IPS DF 19.7 (cell line): ENCODE results near the gene C1QTNF8.

Experiments
- DNase-seq: peaks from one replicate; pipeline ENCODE4 v3.0.0-alpha.2; 2013; ENCODE audit warnings: low read depth, low spot score

The C1QTNF8 gene

DNA sequence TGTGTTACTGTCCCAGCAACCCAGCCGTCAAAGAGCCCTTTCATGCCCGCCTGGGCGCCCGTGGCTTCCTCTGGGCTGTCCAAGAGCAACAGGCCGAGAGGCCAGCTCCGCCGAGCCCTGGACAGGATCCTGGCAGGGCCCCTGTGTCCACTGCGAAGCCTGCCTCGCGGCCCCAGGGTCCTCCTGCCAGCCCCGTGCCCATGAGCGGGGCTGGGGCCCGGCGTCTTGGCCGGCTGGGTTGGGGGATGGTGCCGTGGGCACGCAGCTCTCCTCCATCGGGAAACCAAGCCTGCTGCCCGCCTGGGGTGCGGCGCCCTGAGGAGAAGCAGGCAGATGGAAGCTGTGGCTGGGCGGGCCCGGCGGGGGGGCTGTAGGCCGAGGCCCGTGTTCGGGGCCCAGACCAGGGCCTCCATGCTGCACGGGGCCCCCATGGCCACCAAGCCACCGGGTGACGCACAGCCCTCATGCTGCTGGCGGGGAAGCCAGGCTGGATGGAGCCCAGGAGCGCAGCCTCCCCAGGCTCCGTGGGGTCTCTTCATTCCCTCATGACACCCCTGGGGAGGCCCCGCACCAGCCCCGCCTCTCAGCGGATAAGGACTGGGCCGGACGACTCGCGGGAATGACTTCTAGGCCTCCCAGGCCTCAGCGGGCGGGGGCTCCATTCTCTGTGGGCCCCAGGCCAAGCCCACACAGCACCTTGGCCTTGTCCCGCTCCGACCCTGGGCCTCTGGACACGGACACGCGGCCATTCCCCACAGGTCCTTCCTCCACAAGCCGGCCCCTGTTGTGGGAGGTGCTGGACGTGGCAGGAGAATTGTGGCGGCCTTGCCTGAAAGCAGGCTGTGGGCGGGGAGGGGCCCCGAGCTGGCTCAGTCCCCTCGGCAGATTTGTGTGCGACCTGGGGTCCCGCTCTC, at the start of gene C1QTNF8:
C1QTNF8 (minus strand) TSS at position 76 of the 914 bp plus-strand sequence. CDS start 1,322 bp downstream, outside the sequence.
- DNase-seq = no peak

DNA sequence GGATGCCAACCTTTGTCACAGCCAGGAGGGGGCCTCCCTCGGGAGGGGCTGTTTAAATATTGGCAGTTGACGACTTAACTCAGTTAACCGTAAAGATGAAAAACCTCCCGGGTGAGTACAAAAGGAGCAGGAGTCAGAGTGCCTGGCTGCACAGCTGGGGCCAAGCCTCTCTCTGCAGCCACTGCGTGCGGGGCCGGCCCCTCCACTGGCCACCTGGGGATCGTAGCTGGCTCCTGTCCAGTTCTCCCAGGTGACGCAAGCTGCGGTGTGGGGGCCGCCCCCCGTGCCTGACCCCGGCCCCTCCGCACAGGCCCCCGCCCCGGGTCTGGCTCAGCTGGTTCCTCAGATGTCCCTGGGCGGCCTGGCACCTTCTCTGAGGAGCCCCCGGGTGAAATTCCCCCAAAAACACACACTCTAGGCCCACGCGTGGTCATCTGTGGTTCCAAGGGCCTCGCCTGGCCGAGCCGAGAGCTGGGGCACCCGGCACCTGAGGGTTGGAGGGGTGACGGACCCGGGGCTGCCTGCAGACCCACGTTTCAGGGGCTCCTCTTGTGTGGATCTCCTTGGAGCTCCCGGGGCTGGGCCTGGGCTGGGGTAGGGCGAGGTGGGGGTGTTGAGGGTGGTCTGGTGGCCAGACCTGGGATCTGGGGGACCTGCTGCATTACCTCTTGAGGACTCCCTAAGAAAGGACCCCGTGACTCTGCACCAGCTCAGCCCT, 49.5 kb upstream of the C1QTNF8 start:
- DNase-seq = no peak

DNA sequence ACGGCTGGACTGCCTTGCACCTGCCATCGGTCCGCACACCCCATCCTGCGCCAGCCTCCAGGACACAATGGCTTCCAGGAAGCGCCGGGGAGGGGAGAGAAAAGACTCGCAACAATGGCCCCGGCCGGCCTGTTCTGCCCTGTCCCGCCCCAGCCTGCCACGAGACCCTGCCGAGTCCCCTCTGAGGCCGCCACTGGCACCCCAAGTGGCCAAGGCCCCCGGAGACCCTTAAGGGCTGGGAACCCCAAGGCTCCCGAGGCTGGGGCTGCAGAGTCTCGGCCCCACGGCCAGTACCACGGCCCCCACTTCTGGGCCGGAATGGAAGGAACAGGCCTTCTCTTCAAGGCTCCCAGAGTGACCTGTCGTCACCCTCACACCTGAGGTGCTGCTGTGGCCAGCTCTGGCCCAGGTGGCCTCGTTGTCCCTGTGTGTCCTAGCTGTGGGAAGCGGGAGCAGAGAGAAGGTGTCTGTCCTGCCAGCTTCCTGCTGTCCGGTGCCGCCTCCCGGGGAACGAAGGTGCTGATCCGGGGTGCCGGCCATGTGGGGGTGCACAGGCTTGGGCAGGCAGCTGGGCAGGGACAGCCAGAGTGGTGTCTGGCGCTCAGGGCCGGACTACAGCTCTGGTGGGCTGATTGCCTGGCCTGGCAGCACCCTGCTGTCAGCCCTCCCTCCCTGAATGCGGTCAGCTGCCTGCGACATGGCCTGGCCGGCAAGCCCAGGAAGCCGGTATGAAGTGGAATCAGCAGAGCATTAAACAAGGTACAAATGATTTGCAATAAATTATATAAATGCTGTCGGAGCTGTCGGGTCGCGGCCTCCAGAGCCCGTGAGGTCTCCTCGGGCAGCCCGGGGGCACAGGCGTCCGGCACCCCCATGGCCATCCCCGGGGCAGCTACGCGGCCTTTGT, 48.7 kb upstream of the C1QTNF8 start:
- DNase-seq = no peak

- no peak for DNase-seq
Observed at GRCh38 chr16:1143761-1144450, 47.9 kb upstream of the C1QTNF8 start.

DNA sequence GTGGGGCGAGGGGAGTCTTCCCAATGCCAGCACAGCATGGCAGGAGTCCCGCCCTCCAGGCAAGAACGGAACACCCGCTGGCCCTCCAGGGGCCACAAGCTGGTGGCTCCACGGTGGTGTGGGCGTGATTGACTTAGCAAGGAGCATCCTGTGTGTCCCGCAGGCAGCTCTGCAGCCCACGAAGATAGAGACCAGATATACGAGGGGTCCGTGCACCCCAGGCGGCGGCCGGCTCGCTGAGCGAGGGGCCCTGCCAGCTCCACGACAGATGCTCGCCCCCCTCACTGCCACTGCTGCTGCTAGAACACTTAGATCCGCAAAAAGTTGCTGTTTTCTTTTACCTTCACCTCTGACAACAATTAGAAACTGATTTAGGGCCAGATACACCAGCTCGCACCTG, 46.9 kb upstream of the C1QTNF8 start:
- no peak for DNase-seq

DNA sequence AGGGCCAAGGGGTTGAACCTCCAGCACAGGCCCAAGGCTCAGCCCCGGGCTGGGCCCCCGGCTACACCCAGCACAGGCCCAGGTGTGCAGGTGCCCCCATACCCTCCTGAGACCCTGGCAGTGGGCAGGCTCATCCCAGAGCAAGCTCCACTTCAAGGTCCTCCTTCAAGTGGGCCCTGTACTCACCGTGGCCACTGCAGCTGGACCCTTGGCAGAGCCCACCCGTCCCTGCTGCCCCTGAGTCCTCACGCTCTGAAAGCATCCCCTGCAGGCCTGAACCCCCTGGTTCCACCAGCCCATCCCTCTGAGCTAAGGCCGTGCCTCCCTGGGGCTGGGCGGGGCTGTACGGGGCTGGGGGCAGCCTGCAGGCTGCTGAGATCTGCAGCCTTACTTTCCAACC, 45.7 kb upstream of the C1QTNF8 start:
- DNase-seq = no peak

DNA sequence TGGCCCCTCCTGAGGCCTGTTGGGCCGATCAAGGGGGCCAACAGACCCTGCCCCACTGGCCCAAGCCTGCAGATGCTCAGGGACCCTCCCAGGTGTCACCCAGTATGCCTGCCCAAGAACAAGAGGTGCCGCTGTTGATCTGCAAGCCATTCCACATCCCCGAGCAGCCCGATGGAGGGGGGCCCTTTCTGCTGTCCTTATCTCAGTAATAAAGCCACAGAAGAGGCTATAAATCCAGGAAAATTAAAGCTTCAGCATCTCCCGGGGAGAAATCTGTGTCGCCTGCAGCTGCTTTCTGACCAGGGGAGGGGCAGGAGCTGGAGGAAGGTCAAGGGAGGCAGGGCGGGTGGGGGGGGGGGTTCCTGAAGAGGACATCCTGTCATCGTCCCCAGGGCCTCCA, 45.1 kb upstream of the C1QTNF8 start:
- DNase-seq = no peak

- no peak for DNase-seq
Observed at GRCh38 chr16:1140582-1141162, 44.6 kb upstream of the C1QTNF8 start.

DNA sequence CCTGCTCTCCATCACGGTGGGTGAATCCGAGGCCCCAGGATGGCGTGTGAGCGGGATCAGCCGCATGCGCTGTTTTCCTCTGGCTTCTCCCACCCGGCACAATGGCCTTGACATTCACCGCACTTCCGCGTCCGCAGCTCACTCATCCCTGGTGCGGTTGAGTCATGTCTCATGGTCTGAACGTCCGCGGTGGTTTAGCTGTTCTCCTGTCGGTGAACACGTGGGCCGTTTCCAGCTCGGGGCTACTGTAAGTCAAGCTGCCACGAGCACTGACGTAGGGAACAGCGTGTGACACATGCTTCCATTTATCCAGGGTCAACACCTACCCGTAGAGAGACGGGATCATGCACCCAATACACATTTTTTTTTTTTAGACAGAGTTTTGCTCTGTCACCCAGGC, 41.6 kb upstream of the C1QTNF8 start:
- DNase-seq = no peak

DNA sequence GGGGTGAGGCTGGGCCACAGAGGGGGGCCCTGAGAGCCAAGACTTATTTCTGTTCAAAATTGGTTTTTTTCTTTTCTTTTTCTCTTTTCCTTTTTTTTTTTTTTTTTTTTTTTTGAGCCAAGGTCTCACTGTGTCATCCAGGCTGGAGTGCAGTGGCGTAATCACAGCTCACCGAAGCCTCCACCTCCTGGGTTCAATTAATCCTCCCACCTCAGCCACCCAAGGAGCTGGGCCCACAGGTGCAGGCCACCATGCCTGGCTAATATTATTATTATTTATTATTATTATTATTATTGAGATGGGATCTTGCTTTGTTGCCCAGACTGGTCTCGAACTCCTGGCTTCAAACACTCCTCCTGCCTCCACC, 39.4 kb upstream of the C1QTNF8 start:
- DNase-seq = no peak

GRCh38 chr16:1134776-1135458, 38.9 kb upstream of the C1QTNF8 start:
- DNase-seq = no peak

GRCh38 chr16:1133810-1134520, 37.9 kb upstream of the C1QTNF8 start:
- no peak for DNase-seq

DNA sequence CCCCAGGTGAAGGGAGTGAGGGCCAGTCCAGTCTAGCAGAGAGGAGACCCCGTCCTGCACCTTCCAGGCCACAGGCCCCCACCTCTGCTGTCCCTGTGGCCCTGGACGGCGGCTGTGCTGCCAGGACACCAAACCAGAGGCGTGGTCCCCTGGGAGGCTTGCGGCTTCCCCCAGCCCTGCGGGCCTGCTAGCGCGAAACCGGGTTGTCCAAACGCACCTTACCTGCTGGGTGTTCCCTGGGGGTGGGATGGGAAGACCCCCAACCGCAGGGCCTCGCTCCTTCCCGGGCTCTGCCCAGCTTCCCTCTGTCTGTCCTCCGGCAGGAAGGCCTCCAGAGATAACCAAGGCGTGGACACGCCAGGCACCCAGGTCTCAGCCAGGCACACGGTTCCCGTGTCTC, 37.2 kb upstream of the C1QTNF8 start:
- no peak for DNase-seq

DNA sequence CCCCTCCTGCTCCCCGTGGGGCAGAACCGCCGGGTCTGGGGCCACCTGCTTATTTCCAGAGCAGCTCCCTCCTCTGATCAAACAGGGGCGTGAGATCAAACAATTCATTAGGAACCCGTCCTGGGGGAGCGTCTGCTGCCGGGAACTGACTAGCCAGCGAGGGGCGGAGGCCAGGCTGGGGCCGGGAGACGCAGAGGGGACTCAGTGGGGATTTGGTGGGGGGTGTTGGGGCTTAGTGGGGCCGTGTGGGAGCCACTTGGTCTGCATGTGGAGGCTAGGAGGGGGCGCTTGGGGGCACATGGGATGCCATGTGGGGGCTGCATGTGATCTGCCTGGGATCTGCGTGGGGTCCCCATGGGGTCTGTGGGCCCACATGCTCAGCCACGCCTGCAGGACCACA, 36.4 kb upstream of the C1QTNF8 start:
- no peak for DNase-seq

DNA sequence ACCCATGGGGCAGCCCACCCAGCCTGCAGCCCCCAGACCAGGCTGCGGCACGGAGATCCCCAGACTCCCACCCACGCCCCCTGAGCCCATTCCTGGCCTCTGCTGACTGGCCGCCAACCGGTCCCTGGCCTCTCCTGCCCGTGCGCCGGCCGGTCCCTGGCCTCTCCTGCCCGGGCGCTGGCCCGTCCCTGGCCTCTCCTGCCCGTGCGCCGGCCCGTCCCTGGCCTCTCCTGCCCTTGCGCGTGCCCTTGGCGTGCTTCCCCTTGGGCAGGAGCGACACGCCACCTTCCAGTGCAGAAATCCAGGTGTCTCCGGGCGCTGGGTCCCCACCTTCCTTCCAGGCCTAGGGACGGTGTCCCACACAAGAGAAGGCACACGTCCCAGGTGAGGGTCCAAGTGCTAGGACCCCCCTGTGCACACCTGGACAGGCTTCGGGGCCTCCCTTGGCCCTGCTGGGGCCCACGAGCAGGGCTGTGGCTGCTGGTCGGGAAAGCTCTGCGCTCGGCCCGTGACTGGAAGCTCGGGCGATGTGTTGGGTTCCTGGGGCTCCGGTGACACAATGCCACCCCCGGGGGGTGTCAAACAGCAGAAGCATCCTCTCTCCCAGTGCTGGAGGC, 35.4 kb upstream of the C1QTNF8 start:
- no peak for DNase-seq

DNA sequence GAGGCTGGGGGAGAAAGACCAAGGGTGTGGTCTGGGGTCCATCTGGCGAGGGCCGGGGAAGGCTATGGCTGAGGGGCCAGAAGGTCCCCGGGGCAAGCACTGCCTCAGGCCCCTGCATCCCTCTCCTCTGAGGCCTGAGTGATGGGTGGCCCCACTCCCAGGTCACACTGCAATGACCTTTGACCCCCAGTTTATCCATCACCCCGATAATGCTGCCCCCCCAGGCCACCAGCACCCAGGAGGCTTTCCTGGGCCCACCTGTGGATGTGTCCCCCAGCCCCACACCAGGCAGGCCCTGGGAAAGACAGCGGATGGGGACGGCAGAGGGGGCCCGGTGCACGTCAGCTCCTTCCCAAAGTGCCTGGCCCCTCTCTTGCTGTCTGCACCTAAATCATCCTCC, 34.3 kb upstream of the C1QTNF8 start:
- no peak for DNase-seq

GRCh38 chr16:1129106-1129960, 33.3 kb upstream of the C1QTNF8 start:
- DNase-seq = no peak

- no peak for DNase-seq
Observed at GRCh38 chr16:1127971-1128715, 32.1 kb upstream of the C1QTNF8 start.
